KBM-7 (cell line): ENCODE data around the gene RNF8.
A peak's percentile ranks its signal among the peaks of the same experiment; 100 is the strongest.

Experiments used
- DNase-seq: peaks from one replicate; pipeline ENCODE4 v3.0.0-alpha.2; 2015
- in situ Hi-C: fragments of 300-500 bp; cut with MboI; formaldehyde crosslinking; loops from 2 replicates; pipeline ENCODE4 v1.14.3; 2020; ENCODE audit warnings: low sequenced_read_pairs, low pct_unique_long_range_greater_than_20kb, mixed read lengths

The RNF8 gene

GRCh38 chr6:37351027-37351426 is 2.8 kb upstream of the RNF8 start:
- DNase-seq = no peak
- in situ Hi-C loops = no loop called here

- no peak for DNase-seq
- in situ Hi-C loops = no loop called here
Observed at GRCh38 chr6:37352384-37352783, 1.4 kb upstream of the RNF8 start.

GRCh38 chr6:37354526-37355384 is 972 bp downstream of the RNF8 start:
- in situ Hi-C loops = no loop called here
- DNase-seq = peak; percentile 21

- DNase-seq = peak; percentile 11
- in situ Hi-C loops = no loop called here
Observed at GRCh38 chr6:37357288-37357687, 3.5 kb downstream of the RNF8 start.

GRCh38 chr6:37357860-37358259 is 4.1 kb downstream of the RNF8 start:
- no peak for DNase-seq

GRCh38 chr6:37359039-37359438 is 5.3 kb downstream of the RNF8 start:
- DNase-seq = no peak
- in situ Hi-C loops = no loop called here

More at GRCh38 chr6:37357860-37358259, 4.1 kb downstream of the RNF8 start:
- in situ Hi-C loops = no loop called here

- in situ Hi-C loops = no loop called here
- peak; percentile 9 for DNase-seq
Observed at GRCh38 chr6:37362101-37362828, 8.5 kb downstream of the RNF8 start.

GRCh38 chr6:37365791-37366190 is 12.0 kb downstream of the RNF8 start:
- peak; percentile 7 for DNase-seq
- in situ Hi-C loops = no loop called here

- DNase-seq = no peak
- in situ Hi-C loops = no loop called here
Observed at GRCh38 chr6:37366910-37367309, 13.1 kb downstream of the RNF8 start.

- in situ Hi-C loops = no loop called here
- DNase-seq = peak; percentile 14
Observed at GRCh38 chr6:37368961-37369320, 15.2 kb downstream of the RNF8 start.

- DNase-seq = no peak
- in situ Hi-C loops = no loop called here
Observed at GRCh38 chr6:37369321-37370201, 15.8 kb downstream of the RNF8 start.

GRCh38 chr6:37371154-37372083 is 17.6 kb downstream of the RNF8 start:
- no peak for DNase-seq
- in situ Hi-C loops = no loop called here

GRCh38 chr6:37372116-37372515 is 18.3 kb downstream of the RNF8 start:
- in situ Hi-C loops = no loop called here
- DNase-seq = no peak

- in situ Hi-C loops = no loop called here
Observed at GRCh38 chr6:37373822-37374471, 20.2 kb downstream of the RNF8 start.

GRCh38 chr6:37375376-37375775 is 21.6 kb downstream of the RNF8 start:
- no peak for DNase-seq
- in situ Hi-C loops = no loop called here

More at GRCh38 chr6:37373822-37374471, 20.2 kb downstream of the RNF8 start:
- no peak for DNase-seq

GRCh38 chr6:37376078-37376743 is 22.4 kb downstream of the RNF8 start:
- in situ Hi-C loops = no loop called here
- DNase-seq = no peak

- peak; percentile 57 for DNase-seq
- in situ Hi-C loops = no loop called here
Observed at GRCh38 chr6:37381579-37381978, 27.8 kb downstream of the RNF8 start.
